Liver (tissue), 3 donors: Measurements from ENCODE around the gene TIMD4.

Source experiments
- EGR1 ChIP-seq, 2 donors: IDR thresholded peaks; 2 replicates each; pipeline ENCODE4 v1.6.1; 2016 to 2018; ENCODE audit warnings: antibody characterized with exemption in 2 of 2, low read depth in 2 of 2
- TAF1 ChIP-seq: conservative IDR thresholded peaks from 2 replicates; pipeline ENCODE4 v1.6.1; 2016; ENCODE audit warnings: antibody characterized with exemption, mild to moderate bottlenecking
- TF ChIP-seq, protein P1 (sequence below): fragments of 150-350 bp; IDR thresholded peaks from 2 replicates; pipeline ENCODE4 v1.5.1; 2017; ENCODE audit warnings: improper control_type of control experiment, low read depth, low read length; ENCODE audit not compliant: missing input control
- donor health status: healthy.
- donor health status: healthy.

GRCh38 chr5:157006262-157006661 is 43.2 kb upstream of the TIMD4 start:
- TF ChIP-seq, protein P1, sequence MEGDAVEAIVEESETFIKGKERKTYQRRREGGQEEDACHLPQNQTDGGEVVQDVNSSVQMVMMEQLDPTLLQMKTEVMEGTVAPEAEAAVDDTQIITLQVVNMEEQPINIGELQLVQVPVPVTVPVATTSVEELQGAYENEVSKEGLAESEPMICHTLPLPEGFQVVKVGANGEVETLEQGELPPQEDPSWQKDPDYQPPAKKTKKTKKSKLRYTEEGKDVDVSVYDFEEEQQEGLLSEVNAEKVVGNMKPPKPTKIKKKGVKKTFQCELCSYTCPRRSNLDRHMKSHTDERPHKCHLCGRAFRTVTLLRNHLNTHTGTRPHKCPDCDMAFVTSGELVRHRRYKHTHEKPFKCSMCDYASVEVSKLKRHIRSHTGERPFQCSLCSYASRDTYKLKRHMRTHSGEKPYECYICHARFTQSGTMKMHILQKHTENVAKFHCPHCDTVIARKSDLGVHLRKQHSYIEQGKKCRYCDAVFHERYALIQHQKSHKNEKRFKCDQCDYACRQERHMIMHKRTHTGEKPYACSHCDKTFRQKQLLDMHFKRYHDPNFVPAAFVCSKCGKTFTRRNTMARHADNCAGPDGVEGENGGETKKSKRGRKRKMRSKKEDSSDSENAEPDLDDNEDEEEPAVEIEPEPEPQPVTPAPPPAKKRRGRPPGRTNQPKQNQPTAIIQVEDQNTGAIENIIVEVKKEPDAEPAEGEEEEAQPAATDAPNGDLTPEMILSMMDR = no peak
- TF ChIP-seq TAF1 (no peak), EGR1 (IDR thresholded peaks at IDR 0.05; ENCODE audit: low read depth in 2 of 2) (no peak)
